Measurements from ENCODE around the gene HLA-DRB1. TPM values are rescaled to one million over a fixed set of nuclear protein-coding genes. Genes with fewer than 3 reads are reported as not detected.
"Not testable (repeated sequence)": the region's sequence is repeated elsewhere in the genome, so short reads cannot be mapped to it uniquely, and the experiment has no call there.

The HLA-DRB1 gene
- total RNA-seq, 2 experiments from 2014 or later, result 111 to 132 TPM

GRCh38 chr6:32635526-32636123 lies 46.0 kb upstream of the HLA-DRB1 start:
- POLR2A ChIA-PET, result interaction anchor here (0.7 to 1.6 kb wide), 5 partner anchors 9 to 205 kb away, joined by 3 to 5 read pairs (median 3); no protein-coding TSS in a partner anchor
- H3K4me3 ChIP-seq (ENCODE audit: low read depth, low read length, poor library complexity, severe bottlenecking), result no peak overlapping the region
- intact Hi-C loops (cut with micrococcal nuclease; ENCODE audit: unreplicated experiment), result no loop called here

DNA sequence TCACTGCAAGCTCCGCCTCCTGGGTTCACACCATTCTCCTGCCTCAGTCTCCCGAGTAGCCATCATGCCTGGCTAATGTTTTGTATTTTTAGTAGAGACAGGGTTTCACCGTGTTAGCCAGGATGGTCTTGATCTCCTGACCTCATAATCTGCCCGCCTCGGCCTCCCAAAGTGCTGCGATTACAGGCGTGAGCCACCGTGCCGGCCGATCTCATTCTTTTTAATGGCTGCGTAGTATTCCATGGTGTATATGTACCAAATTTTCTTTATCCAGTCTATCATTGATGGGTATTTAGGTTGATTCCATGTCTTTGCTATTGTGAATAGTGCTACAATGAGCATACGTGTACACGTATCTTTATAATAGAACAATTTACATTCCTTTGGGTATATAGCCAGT lies 40.1 kb upstream of the HLA-DRB1 start:
- DNase-seq (ENCODE audit: low spot score); H4K20me1 ChIP-seq (ENCODE audit: insufficient read depth, low read length); CTCF ChIA-PET (ENCODE audit: unreplicated experiment); H3K4me3 ChIP-seq (ENCODE audit: low read depth, low read length, poor library complexity, severe bottlenecking); BruUV-seq (replicated peaks); H2AFZ ChIP-seq (ENCODE audit: low read length); POLR2A ChIA-PET; H3K36me3 ChIP-seq (ENCODE audit: insufficient read depth, low read length); H3K9me2 ChIP-seq (ENCODE audit: insufficient read depth, low read length); H3K79me2 ChIP-seq (ENCODE audit: insufficient read depth, low read depth, low read length); H3K27ac ChIP-seq (ENCODE audit: low read depth, low read length, poor library complexity, severe bottlenecking); H3K9me3 ChIP-seq (ENCODE audit: low read length); H3K4me2 ChIP-seq (ENCODE audit: low read length): not testable (repeated sequence)
- intact Hi-C loops (cut with micrococcal nuclease; ENCODE audit: unreplicated experiment), result loop anchor here (10.0 kb wide), 2 partner anchors 235 to 385 kb away; no protein-coding TSS in a partner anchor
- peaks cover 66% of the 10 kb centered on the region for H3K4me1 ChIP-seq (ENCODE audit: insufficient read depth, low read length, poor library complexity, severe bottlenecking)

More at GRCh38 chr6:32635526-32636123, 46.0 kb upstream of the HLA-DRB1 start:
- DNase-seq (ENCODE audit: low spot score), result no peak
- Histone ChIP-seq H3K36me3 (ENCODE audit: insufficient read depth, low read length) (no peaks in the 10 kb centered on the region), H3K4me1 (ENCODE audit: insufficient read depth, low read length, poor library complexity, severe bottlenecking) (peaks cover 46% of the 10 kb centered on the region), H3K27ac (ENCODE audit: low read depth, low read length, poor library complexity, severe bottlenecking) (peak overlapping the region; percentile 88), H4K20me1 (ENCODE audit: insufficient read depth, low read length) (no peaks in the 10 kb centered on the region), H3K4me2 (ENCODE audit: low read length) (peak overlapping the region; percentile 95), H3K9me2 (ENCODE audit: insufficient read depth, low read length) (no peaks in the 10 kb centered on the region), H2AFZ (ENCODE audit: low read length) (no peak overlapping the region), H3K79me2 (ENCODE audit: insufficient read depth, low read depth, low read length) (no peaks in the 10 kb centered on the region), H3K9me3 (ENCODE audit: low read length) (no peaks in the 10 kb centered on the region)
- CTCF ChIA-PET (ENCODE audit: unreplicated experiment), result no interaction called here
- no TSS peak for BruUV-seq (replicated peaks)
- no peak for TF ChIP-seq EZH2phosphoT487 (IDR thresholded peaks at IDR 0.05; ENCODE audit: borderline replicate concordance, low read depth, low read length)
- TF ChIP-seq, protein P1, sequence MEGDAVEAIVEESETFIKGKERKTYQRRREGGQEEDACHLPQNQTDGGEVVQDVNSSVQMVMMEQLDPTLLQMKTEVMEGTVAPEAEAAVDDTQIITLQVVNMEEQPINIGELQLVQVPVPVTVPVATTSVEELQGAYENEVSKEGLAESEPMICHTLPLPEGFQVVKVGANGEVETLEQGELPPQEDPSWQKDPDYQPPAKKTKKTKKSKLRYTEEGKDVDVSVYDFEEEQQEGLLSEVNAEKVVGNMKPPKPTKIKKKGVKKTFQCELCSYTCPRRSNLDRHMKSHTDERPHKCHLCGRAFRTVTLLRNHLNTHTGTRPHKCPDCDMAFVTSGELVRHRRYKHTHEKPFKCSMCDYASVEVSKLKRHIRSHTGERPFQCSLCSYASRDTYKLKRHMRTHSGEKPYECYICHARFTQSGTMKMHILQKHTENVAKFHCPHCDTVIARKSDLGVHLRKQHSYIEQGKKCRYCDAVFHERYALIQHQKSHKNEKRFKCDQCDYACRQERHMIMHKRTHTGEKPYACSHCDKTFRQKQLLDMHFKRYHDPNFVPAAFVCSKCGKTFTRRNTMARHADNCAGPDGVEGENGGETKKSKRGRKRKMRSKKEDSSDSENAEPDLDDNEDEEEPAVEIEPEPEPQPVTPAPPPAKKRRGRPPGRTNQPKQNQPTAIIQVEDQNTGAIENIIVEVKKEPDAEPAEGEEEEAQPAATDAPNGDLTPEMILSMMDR (conservative IDR thresholded peaks at IDR 0.05; ENCODE audit: low read length), result no peak

DNA sequence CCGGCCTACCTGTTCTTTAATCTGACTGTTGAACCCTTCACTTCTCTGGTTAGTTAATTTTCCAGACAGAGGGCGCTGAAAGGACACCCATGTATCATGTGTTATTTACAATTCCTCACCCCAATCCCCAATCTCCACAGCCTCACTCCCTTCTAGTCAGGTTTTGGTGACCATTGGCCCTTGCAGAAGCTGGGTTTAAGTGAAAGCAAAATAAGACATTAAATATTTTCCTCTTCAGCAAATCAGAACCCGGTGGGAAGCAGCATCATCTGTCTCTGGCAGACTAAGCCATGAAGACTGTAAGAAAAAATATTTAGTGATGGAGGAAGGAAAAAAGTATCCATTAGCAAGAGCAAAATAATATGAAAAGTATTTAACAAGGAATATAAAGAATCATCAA lies 38.2 kb upstream of the HLA-DRB1 start:
- no TSS peak for BruUV-seq (replicated peaks)
- Histone ChIP-seq H3K4me1 (ENCODE audit: insufficient read depth, low read length, poor library complexity, severe bottlenecking) (peaks cover 68% of the 10 kb centered on the region), H3K27ac (ENCODE audit: low read depth, low read length, poor library complexity, severe bottlenecking) (peak overlapping the region; percentile 10), H3K36me3 (ENCODE audit: insufficient read depth, low read length) (no peaks in the 10 kb centered on the region), H3K9me3 (ENCODE audit: low read length) (no peaks in the 10 kb centered on the region), H3K4me3 (ENCODE audit: low read depth, low read length, poor library complexity, severe bottlenecking) (no peak overlapping the region), H3K4me2 (ENCODE audit: low read length) (peak overlapping the region; percentile 17; the same call in 1 of the 2 replicates), H2AFZ (ENCODE audit: low read length) (peak overlapping the region; percentile 52; the same call in 1 of the 2 replicates), H3K79me2 (ENCODE audit: insufficient read depth, low read depth, low read length) (no peaks in the 10 kb centered on the region), H3K9me2 (ENCODE audit: insufficient read depth, low read length) (no peaks in the 10 kb centered on the region), H4K20me1 (ENCODE audit: insufficient read depth, low read length) (no peaks in the 10 kb centered on the region)
- CTCF ChIA-PET (ENCODE audit: unreplicated experiment), result no interaction called here
- peak; percentile 67 for DNase-seq (ENCODE audit: low spot score)
- intact Hi-C loops (cut with micrococcal nuclease; ENCODE audit: unreplicated experiment), result loop anchor here (10.0 kb wide), 2 partner anchors 237 to 383 kb away; no protein-coding TSS in a partner anchor
- POLR2A ChIA-PET, result no interaction called here
- no peak for TF ChIP-seq EZH2phosphoT487 (IDR thresholded peaks at IDR 0.05; ENCODE audit: borderline replicate concordance, low read depth, low read length)
- TF ChIP-seq, protein P1 (conservative IDR thresholded peaks at IDR 0.05; ENCODE audit: low read length), result 0 out of 2 replicates have a peak, but pooled peaks have one; percentile 25
